NCI-H2227 (cell line): Measurements from ENCODE around the gene RHOT2.

ENCODE experiments used
- DNase-seq: peaks from one replicate; lab custom pipeline; 2025; ENCODE audit not compliant: unreplicated experiment; lab: John Stamatoyannopoulos, UW

RHOT2 gene

GRCh38 chr16:712740-713250 is 44.9 kb downstream of the RHOT2 start:
- peak; percentile 59 for DNase-seq

GRCh38 chr16:714079-714478 is 46.1 kb downstream of the RHOT2 start:
- no peak for DNase-seq

GRCh38 chr16:714558-715476 is 46.9 kb downstream of the RHOT2 start, which contains the start of gene METRN:
Gene METRN, plus strand, starts transcription at chr16:715118. Its CDS starts 172 bp downstream, at chr16:715290.
- peak; percentile 95 for DNase-seq

GRCh38 chr16:715477-716199 is 47.7 kb downstream of the RHOT2 start:
- DNase-seq, result peak; percentile 72

- DNase-seq, result peak; percentile 72
Observed at GRCh38 chr16:716200-716568, 48.3 kb downstream of the RHOT2 start.

- peak; percentile 28 for DNase-seq
Observed at GRCh38 chr16:716768-717325, 48.9 kb downstream of the RHOT2 start.

GRCh38 chr16:717450-718245 is 49.7 kb downstream of the RHOT2 start:
- DNase-seq, result no peak

- DNase-seq, result no peak
Observed at GRCh38 chr16:718389-718788, 50.5 kb downstream of the RHOT2 start.

- no peak for DNase-seq
Observed at GRCh38 chr16:718922-719321, 51.0 kb downstream of the RHOT2 start.

GRCh38 chr16:719815-720446 is 52.0 kb downstream of the RHOT2 start:
- peak; percentile 68 for DNase-seq

GRCh38 chr16:720447-720989 is 52.6 kb downstream of the RHOT2 start:
- DNase-seq, result peak; percentile 89

GRCh38 chr16:720990-721764 is 53.2 kb downstream of the RHOT2 start, which contains the start of gene ANTKMT:
Gene ANTKMT, plus strand, starts transcription at chr16:721146. Its CDS starts 129 bp downstream, at chr16:721275.
- DNase-seq, result peak; percentile 97

- DNase-seq, result peak; percentile 41
Observed at GRCh38 chr16:721765-722540, 54.0 kb downstream of the RHOT2 start.

- no peak for DNase-seq
Observed at GRCh38 chr16:722835-723633, 55.1 kb downstream of the RHOT2 start.

- DNase-seq, result no peak
Observed at GRCh38 chr16:723695-724094, 55.8 kb downstream of the RHOT2 start.
